D721Med (cell line): ENCODE results near the gene MPP7.

ENCODE experiments used
- DNase-seq: peaks from one replicate; pipeline ENCODE4 v3.0.0; 2011; ENCODE audit warnings: low spot score; ENCODE audit not compliant: insufficient read length
- FAIRE-seq: peaks from 2 replicates; lab custom pipeline; 2011; peaks lifted over from hg19 to GRCh38; lab: Jason Lieb, UNC
- TF ChIP-seq, protein P1 (sequence below): IDR thresholded peaks from 2 replicates; pipeline ENCODE4 v1.5.1; 2012; ENCODE audit warnings: mild to moderate bottlenecking, control low read depth; ENCODE audit not compliant: insufficient read depth; ENCODE audit errors: missing control alignments

The MPP7 gene

DNA sequence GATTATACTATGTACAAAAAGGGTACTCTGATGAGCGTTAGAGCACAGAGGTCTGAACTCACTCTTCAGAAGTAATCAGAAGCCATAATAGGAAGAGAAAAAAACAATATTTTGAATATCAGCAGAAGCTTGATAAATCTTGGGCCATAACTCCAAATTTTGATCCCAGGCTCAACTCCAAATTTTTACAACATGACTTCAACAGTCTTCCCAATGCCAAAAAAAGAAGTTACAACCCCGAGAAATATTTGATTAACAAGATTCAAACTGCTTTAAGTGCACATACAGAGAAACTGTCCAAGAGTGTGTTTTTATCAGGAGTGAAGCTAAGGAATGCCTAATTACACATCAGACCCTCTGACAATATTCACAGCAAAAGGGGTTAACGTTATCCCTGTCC lies 7.5 kb downstream of the MPP7 start:
- DNase-seq (no peak), FAIRE-seq (no peak)
- TF ChIP-seq, protein P1, sequence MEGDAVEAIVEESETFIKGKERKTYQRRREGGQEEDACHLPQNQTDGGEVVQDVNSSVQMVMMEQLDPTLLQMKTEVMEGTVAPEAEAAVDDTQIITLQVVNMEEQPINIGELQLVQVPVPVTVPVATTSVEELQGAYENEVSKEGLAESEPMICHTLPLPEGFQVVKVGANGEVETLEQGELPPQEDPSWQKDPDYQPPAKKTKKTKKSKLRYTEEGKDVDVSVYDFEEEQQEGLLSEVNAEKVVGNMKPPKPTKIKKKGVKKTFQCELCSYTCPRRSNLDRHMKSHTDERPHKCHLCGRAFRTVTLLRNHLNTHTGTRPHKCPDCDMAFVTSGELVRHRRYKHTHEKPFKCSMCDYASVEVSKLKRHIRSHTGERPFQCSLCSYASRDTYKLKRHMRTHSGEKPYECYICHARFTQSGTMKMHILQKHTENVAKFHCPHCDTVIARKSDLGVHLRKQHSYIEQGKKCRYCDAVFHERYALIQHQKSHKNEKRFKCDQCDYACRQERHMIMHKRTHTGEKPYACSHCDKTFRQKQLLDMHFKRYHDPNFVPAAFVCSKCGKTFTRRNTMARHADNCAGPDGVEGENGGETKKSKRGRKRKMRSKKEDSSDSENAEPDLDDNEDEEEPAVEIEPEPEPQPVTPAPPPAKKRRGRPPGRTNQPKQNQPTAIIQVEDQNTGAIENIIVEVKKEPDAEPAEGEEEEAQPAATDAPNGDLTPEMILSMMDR: no peak

DNA sequence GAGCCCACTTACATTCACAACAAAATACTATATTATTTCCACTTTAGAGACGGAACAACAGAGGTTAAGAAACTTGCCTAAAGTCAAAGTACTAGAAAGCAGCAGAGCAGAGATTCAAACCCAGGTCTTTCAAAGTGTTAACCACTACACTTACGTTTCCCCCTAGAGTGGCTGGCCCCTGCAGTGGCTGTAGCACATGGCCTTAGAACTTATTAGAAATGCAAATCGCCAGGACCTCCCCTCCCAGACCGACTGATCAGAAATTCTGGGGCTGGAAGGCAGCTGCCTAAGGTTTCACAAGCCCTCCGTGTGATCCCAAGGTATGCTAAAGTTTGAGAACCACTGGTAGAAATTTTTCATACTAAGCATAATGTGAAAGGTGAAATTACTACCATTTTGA lies 8.1 kb downstream of the MPP7 start:
- FAIRE-seq (no peak), DNase-seq (no peak)
- TF ChIP-seq, protein P1: no peak

DNA sequence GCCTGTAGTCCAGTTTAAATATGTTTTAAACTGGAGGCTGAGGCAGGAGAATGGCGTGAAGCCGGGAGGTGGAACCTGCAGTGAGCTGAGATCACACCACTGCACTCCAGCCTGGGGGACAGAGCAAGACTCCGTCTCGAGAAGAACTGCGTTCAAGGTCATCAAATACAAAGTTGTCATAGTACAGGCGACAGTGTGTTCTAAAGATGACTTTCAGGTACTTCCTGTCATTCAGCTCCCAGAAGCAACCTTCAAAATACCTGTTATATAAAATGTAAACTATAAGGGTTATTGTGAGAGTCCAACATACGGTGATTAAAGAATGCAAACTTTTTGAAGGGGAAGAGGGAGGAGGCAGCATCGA lies 8.7 kb downstream of the MPP7 start:
- no peak for FAIRE-seq
- no peak for DNase-seq
- TF ChIP-seq, protein P1: no peak

DNA sequence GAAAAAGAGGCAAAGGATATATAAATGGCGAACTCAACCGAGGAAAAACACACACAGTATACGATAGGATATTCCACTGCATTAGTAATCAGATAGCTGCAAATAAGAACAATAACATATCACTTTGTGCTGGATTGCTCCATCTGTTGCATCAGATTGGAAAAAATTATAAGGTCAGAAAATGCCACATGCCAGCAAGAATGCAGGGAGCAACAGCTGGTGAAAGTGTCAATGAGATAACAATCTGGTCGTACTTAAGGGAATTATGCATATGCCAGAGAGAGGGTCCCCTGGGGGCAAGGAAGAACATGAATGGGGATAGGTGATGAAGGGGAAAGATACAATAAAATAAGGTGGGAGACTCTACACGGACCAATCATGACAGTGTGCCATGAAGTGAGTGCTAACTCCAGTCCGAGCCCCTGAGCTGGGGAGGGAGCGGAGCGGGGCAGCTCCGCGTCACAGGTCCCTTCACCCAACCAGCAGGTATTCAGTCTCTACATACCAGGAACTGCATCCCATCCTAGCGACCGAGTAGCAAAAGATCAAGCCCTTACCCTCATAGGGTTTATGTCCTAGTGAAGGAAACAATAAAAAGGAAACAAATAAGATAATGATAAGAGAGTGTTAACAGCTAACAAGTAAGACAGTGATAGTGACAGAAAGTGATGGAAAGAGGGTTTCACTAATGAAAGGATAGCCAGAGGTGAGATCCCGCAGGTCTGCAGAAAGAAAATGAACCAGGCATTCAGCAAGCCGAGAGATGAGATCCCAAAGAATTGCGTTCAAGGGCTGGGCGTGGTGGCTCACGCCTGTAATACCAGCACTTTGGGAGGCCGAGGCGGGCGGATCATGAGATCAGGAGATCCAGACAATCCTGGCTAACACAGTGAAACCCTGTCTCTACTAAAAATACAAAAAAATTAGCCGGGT lies 9.4 kb downstream of the MPP7 start:
- TF ChIP-seq, protein P1: no peak
- peak; percentile 90 for FAIRE-seq
- no peak for DNase-seq

DNA sequence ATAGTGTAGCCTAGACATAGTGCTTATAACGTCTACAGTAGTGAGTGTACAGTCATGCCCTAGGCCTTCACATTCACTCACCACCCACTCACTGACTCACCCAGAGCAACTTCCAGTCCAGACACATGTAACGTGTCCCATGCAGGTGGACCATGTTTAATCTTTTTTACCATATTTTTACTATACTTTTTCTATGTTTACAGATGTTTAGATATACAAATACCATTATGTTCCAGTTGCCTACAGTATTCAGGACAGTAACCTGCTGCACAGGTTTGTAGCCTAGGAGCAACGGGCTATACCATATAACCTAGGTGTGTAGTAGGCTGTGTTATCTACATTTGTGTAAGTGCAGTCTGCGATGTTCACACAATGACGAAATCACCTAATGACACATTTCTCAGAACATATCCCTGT lies 11.0 kb downstream of the MPP7 start:
- TF ChIP-seq, protein P1: no peak
- DNase-seq (no peak), FAIRE-seq (peak; percentile 75)

DNA sequence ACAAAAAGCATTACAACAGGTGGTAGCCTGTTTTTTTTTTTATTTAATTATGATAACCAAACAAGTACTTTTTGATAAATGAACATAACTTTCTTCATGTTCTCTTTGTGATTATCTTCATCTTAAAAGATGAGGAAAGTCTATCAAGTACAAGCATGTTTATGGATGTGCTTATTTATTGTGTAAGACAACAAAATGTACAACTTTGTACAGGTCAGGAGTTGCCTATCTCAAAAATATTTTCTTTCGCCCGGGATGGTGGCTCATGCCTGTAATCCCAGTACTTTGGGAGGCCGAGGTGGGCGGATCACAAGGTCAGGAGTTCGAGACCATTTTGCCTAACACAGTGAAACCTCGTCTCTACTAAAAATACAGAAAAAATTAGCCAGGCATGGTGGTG lies 17.0 kb downstream of the MPP7 start:
- no peak for DNase-seq
- TF ChIP-seq, protein P1: no peak
- FAIRE-seq: no peak

DNA sequence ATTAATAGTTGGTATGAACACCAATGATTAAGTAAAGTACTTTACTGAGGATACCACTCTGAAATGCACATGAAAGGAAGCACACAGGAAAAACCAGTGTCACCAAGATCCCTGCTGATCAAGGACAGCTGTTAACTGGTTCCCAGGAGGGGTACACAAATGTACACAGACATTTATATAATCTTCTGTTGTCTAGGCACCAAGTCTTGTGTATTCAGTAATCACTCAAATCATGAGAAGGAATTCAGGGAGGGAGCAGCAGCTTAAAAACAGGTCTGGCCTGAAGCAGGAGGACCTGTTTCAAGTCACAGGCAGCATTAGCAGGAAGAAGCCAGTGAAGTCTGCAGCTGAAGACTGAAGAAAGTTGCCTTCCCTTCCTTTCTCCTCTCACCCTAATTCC lies 18.7 kb downstream of the MPP7 start:
- no peak for DNase-seq
- no peak for FAIRE-seq
- TF ChIP-seq, protein P1: no peak
